Dedifferentiated amniotic fluid mesenchymal stem cell (primary cell): ENCODE measurements around the gene ZNF91.
"Not testable (repeated sequence)": the region's sequence is repeated elsewhere in the genome, so short reads cannot be mapped to it uniquely, and the experiment has no call there.

Experiments
- DNase-seq: peaks from one replicate; pipeline ENCODE4 v3.0.0-alpha.2; 2016; ENCODE audit errors: extremely low spot score

Gene ZNF91

DNA sequence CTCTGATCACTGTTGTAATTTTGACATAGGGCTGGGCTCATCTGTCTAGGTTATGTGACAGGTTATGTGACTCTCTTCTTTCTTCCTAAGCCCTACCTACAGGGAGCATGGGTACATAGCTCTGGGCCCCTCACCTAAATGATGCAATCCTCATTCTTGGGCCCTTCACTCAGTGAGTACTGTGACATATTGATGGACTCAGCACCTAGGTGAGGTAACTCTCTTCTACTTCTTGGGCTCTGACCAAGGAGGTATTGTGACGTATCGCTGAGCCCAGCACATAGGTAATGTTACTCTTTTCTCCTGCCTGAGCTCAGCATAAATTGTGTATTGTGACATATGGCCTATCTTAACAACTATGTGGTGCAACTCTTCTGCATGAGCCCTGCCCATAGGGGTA, 76.3 kb downstream of the ZNF91 start:
- not testable (repeated sequence) for DNase-seq

- DNase-seq: no peak
Measured at GRCh38 chr19:23318143-23318542, 77.1 kb downstream of the ZNF91 start.

GRCh38 chr19:23315286-23315685, 80.0 kb downstream of the ZNF91 start:
- no peak for DNase-seq

DNA sequence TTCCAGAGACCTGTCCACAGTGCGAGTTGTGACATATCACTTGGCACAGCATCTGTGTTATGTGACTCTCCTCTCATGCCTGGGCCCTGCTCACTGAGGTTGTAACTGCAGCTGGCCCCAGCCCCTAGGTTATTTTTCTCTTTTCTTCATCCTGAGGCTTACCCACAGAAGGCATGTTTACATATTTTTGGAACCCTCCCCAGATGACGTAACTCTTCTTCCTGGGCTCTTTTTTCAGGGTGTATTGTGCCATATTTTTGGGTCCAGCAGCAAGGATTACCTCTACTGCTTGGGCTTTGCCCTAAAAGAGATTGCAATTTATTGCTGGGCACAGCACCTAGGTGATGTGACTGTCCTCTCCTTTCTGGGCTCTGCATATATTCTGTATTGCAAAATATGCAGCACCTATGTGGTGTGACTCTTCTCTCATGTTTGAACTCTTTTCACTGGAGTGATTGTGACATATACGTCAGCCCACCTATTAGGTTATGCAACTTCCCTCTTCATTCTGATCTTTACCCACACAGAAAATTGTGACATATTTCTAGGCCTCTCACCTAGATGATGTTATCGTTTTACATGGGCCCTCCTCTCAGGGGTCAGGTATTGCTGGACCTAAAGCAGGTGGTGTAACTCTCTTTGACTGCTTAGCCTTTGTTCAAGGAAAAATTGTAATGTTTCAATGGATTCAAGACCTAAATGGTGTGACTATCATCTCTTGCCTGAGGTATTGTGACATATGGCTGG, 80.6 kb downstream of the ZNF91 start:
- DNase-seq: no peak

DNA sequence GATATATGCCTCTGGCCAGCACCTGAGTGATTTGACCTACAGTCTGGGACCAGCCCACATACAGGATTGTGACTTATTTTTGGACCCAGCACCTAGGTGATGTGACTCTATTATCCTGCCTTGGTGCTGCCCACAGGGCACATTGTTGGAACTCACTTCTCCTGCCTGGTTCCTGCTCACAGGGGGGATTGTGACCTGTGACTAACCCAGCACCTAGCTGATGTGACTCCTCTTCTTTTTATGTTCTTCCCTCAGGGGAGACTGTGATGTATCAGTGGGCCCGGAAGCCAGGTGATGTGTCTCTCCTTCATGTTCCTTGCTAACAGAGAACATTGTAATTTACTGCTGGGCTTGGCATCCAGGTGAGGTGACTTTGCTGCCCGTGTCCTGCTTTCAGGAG, 82.1 kb downstream of the ZNF91 start:
- no peak for DNase-seq

DNA sequence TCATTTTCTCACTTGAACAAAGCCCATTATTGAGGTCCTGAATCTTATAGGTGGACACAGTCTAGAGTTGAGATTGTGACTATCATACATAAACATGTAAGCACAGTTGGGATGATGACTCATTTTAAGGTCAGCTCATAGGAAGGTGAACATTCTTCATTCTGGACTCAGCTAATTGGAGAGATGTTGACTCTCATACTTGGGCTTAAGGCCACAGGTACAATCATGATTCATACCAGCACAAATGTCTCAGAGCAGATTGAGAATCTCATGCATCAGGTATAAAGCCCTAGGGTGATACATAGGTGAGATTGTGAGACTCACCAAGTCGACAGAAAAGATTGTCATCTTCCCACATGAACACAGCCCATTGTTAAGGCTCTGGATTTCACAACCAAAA, 82.8 kb downstream of the ZNF91 start:
- DNase-seq: no peak

- no peak for DNase-seq
Measured at GRCh38 chr19:23311551-23311950, 83.7 kb downstream of the ZNF91 start.

GRCh38 chr19:23310729-23311211, 84.5 kb downstream of the ZNF91 start:
- no peak for DNase-seq

DNA sequence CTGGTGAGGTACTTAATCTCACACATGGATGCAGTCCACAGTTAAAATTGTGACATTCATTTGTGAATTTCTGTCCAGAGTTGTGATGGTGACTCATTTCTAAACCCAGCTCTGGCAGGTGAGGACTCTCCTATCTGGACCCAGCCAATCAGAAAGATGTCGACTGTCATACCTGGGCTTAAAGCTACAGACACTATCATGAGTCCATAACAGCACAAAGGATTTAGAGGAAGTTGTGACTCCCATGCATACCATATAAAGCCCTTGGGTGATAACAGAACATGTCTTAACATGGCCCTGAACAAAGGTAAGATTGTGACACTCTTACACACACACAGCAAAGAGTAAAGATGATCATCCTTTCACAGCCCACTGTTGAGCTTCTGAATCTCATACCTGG, 85.3 kb downstream of the ZNF91 start:
- DNase-seq: no peak

DNA sequence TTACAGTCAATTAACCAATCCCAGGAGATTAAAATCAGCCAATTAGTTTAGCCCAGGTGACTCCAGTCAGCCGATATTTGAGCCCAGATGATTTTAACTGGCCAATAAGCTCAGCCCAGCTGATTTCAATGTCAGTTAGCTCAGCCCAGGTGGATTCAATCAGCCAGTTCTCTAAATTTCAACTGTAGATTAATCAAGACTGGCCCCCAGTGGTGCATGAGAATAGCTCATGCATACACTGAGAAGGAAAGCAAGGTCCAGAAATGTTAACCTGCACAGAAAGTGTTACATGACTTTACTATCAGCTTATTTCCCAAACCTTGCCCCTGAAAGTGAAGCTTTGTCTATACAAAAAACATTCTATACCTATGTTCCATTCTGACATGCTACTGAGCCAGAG, 89.7 kb downstream of the ZNF91 start:
- no peak for DNase-seq

GRCh38 chr19:23304238-23304637, 91.0 kb downstream of the ZNF91 start:
- DNase-seq: no peak

DNA sequence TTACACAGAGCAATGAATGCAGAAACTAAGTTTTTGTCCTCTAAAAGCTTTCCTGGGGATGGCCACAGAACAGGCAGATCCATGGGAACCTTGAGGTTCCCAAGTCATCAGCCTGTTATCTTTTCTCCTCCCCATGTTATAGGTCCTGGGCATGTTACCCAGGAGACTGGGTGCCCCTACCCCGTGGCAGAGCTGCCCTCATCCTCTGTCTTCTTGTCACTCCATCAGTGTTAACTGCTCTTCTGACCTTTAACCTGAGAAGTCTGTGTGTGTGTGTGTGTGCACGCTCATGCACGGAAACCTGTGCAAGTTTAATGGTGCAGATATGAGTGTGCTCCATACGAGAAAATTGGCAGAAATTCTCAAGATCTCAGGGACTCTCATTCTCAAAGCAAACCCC, 101.1 kb downstream of the ZNF91 start:
- no peak for DNase-seq

DNA sequence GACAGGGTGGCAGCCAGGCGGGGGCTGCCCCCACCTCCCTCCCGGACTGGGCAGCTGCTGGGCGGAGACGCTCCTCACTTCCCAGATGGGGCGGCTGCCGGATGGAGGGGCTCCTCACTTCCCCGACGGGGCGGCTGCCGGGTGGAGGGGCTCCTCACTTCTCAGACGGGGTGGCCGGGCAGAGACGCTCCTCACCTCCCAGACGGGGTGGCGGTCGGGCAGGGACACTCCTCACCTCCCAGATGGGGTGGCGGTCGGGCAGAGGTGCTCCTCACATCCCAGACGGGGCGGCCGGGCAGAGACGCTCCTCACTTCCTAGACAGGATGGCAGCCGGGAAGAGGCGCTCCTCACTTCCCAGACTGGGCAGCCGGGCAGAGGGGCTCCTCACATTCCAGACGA, 105.3 kb downstream of the ZNF91 start:
- not testable (repeated sequence) for DNase-seq
